KMS-11 (cell line): ENCODE results near the gene DEPDC5.
"Not testable (repeated sequence)": the region's sequence is repeated elsewhere in the genome, so short reads cannot be mapped to it uniquely, and the experiment has no call there.

Source experiments
- H2AFZ ChIP-seq: fragments of 200-600 bp; sonication (generic); 2 replicates; pipeline ENCODE4 v1.6.1; 2016; ENCODE audit warnings: antibody characterized with exemption, mixed run types, low read depth
- H3K27ac ChIP-seq: fragments of 200-600 bp; sonication (generic); 2 replicates; pipeline ENCODE4 v1.6.1; 2016; ENCODE audit warnings: mild to moderate bottlenecking, mixed run types
- H3K27me3 ChIP-seq: fragments of 200-600 bp; sonication (generic); 2 replicates; pipeline ENCODE4 v1.6.1; 2017; ENCODE audit warnings: mild to moderate bottlenecking, low read depth, mixed run types, moderate library complexity; ENCODE audit not compliant: insufficient read depth
- H3K36me3 ChIP-seq: fragments of 200-600 bp; sonication (generic); 2 replicates; pipeline ENCODE4 v1.6.1; 2017; ENCODE audit warnings: mild to moderate bottlenecking, mixed run types; ENCODE audit not compliant: insufficient read depth
- H3K4me1 ChIP-seq: fragments of 200-600 bp; sonication (generic); 2 replicates; pipeline ENCODE4 v1.6.1; 2016; ENCODE audit warnings: mild to moderate bottlenecking, low read depth, mixed run types; ENCODE audit not compliant: poor library complexity, severe bottlenecking
- H3K4me2 ChIP-seq: fragments of 200-600 bp; sonication (generic); 2 replicates; pipeline ENCODE4 v1.7.0; 2016; ENCODE audit warnings: mild to moderate bottlenecking, mixed run types
- H3K4me3 ChIP-seq: fragments of 200-600 bp; sonication (generic); IDR thresholded peaks from 2 replicates; pipeline ENCODE4 v1.6.1; 2017; ENCODE audit warnings: low read depth, low read length, mixed read lengths; ENCODE audit not compliant: insufficient read depth
- H3K79me2 ChIP-seq: fragments of 200-600 bp; sonication (generic); 2 replicates; pipeline ENCODE4 v1.6.1; 2016; ENCODE audit warnings: low read depth, mixed run types; ENCODE audit not compliant: insufficient read depth
- H3K9ac ChIP-seq: fragments of 200-600 bp; sonication (generic); 2 replicates; pipeline ENCODE4 v1.6.1; 2016; ENCODE audit warnings: mild to moderate bottlenecking, mixed run types
- H4K20me1 ChIP-seq: fragments of 200-600 bp; sonication (generic); 2 replicates; pipeline ENCODE4 v1.6.1; 2016; ENCODE audit warnings: mild to moderate bottlenecking, mixed run types; ENCODE audit not compliant: insufficient read depth
- CTCF ChIP-seq: fragments of 200-600 bp; sonication (generic); conservative IDR thresholded peaks from 2 replicates; pipeline ENCODE4 v1.6.1; 2017; ENCODE audit warnings: low read depth, mild to moderate bottlenecking, antibody characterized with exemption, low read length, moderate library complexity, mixed read lengths

The DEPDC5 gene

GRCh38 chr22:31790240-31790639 lies 36.4 kb downstream of the DEPDC5 start:
- Histone ChIP-seq H3K27ac (no peak overlapping the region), H3K4me1 (no peaks in the 10 kb centered on the region), H4K20me1 (no peaks in the 10 kb centered on the region), H3K4me3 (no peak overlapping the region), H3K9ac (no peak overlapping the region), H3K4me2 (no peak overlapping the region), H3K79me2 (no peaks in the 10 kb centered on the region), H2AFZ (no peak overlapping the region), H3K27me3 (no peaks in the 10 kb centered on the region), H3K36me3 (no peaks in the 10 kb centered on the region)
- no peak for TF ChIP-seq CTCF

GRCh38 chr22:31799358-31799757 lies 45.5 kb downstream of the DEPDC5 start:
- not testable (repeated sequence) for H3K4me2 ChIP-seq, H3K4me3 ChIP-seq, H4K20me1 ChIP-seq, H3K9ac ChIP-seq, H3K36me3 ChIP-seq, H3K79me2 ChIP-seq, H3K27ac ChIP-seq, H2AFZ ChIP-seq, H3K27me3 ChIP-seq, H3K4me1 ChIP-seq

- no peak for TF ChIP-seq CTCF
- Histone ChIP-seq H3K4me3 (no peak overlapping the region), H3K36me3 (no peaks in the 10 kb centered on the region), H3K79me2 (no peaks in the 10 kb centered on the region), H4K20me1 (no peaks in the 10 kb centered on the region), H3K4me2 (no peak overlapping the region), H3K27ac (no peak overlapping the region), H3K9ac (no peak overlapping the region), H3K27me3 (no peaks in the 10 kb centered on the region), H3K4me1 (no peaks in the 10 kb centered on the region), H2AFZ (no peak overlapping the region)
Observed at GRCh38 chr22:31800065-31800464, 46.2 kb downstream of the DEPDC5 start.

GRCh38 chr22:31800861-31801260 lies 47.0 kb downstream of the DEPDC5 start:
- not testable (repeated sequence) for H4K20me1 ChIP-seq, H3K4me1 ChIP-seq, H3K9ac ChIP-seq, H3K27me3 ChIP-seq, H3K4me2 ChIP-seq, H3K27ac ChIP-seq, H3K4me3 ChIP-seq, H3K79me2 ChIP-seq, H3K36me3 ChIP-seq, H2AFZ ChIP-seq

- H3K9ac ChIP-seq, result no peak overlapping the region
- H3K4me1 ChIP-seq, result no peaks in the 10 kb centered on the region
- TF ChIP-seq CTCF, result no peak
- no peaks in the 10 kb centered on the region for H3K27me3 ChIP-seq
- no peaks in the 10 kb centered on the region for H4K20me1 ChIP-seq
- H3K36me3 ChIP-seq, result no peaks in the 10 kb centered on the region; the same call in 1 of the 2 replicates
- H3K4me2 ChIP-seq, result no peak overlapping the region
- H2AFZ ChIP-seq, result no peak overlapping the region
- H3K79me2 ChIP-seq, result no peaks in the 10 kb centered on the region
- H3K4me3 ChIP-seq, result no peak overlapping the region
- no peak overlapping the region for H3K27ac ChIP-seq
Observed at GRCh38 chr22:31802575-31802974, 48.8 kb downstream of the DEPDC5 start.
